Coronary artery (tissue), 2 donors: Measurements from ENCODE around the gene TMEM234.

Experiments used
- DNase-seq: peaks from one replicate; pipeline ENCODE4 v3.0.0-alpha.2; 2017; ENCODE audit warnings: low spot score
- H3K27ac ChIP-seq, 2 donors: fragments of 200-600 bp; sonication (generic); one replicate each; pipeline ENCODE4 v1.5.1; 2016 to 2019
- H3K4me3 ChIP-seq: fragments of 200-600 bp; sonication (generic); 2 replicates; pipeline ENCODE4 v1.5.1; 2016; ENCODE audit warnings: mild to moderate bottlenecking, moderate library complexity
- TF ChIP-seq, protein P1 (sequence below): fragments of 200-600 bp; sonication (generic); IDR thresholded peaks from one replicate; pipeline ENCODE4 v1.5.1; 2019; ENCODE audit warnings: antibody characterized with exemption

Gene TMEM234

DNA sequence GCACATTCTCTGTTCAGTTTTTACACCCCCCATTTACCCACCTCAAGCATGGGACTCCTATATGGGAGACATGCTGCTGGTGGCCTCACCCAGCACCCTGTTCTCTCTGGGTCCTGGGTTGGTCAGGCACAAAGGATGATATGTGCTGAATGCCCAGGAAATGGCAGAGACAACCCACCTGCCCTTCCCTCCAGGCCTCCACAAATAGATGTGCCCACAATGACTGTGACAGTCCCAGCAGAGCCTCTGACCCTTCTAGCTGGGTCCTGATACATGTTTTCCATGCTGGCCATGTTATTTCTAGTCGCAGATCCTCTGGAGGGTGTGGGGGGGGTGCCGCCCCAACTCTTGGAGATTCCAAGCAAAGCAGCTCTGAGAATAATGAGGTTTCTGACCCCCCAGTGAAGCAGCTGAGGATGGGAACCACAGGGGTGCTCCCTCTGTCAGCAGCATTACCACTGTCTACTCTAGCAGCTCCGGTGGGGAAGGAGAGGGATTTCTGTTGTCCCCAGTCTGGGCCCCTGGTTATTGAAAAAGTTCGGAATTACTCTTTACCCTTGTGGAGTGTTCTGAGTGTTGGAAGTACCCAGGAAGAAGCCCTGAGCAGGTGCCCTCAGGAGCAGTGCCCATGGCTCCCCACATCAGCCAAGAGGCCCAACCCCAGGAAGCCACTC is 23.0 kb downstream of the TMEM234 start:
- Histone ChIP-seq H3K4me3 (no peak overlapping the region), H3K27ac (peak overlapping the region; percentile 57 to 89)
- no peak for DNase-seq
- TF ChIP-seq, protein P1, sequence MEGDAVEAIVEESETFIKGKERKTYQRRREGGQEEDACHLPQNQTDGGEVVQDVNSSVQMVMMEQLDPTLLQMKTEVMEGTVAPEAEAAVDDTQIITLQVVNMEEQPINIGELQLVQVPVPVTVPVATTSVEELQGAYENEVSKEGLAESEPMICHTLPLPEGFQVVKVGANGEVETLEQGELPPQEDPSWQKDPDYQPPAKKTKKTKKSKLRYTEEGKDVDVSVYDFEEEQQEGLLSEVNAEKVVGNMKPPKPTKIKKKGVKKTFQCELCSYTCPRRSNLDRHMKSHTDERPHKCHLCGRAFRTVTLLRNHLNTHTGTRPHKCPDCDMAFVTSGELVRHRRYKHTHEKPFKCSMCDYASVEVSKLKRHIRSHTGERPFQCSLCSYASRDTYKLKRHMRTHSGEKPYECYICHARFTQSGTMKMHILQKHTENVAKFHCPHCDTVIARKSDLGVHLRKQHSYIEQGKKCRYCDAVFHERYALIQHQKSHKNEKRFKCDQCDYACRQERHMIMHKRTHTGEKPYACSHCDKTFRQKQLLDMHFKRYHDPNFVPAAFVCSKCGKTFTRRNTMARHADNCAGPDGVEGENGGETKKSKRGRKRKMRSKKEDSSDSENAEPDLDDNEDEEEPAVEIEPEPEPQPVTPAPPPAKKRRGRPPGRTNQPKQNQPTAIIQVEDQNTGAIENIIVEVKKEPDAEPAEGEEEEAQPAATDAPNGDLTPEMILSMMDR = no peak

DNA sequence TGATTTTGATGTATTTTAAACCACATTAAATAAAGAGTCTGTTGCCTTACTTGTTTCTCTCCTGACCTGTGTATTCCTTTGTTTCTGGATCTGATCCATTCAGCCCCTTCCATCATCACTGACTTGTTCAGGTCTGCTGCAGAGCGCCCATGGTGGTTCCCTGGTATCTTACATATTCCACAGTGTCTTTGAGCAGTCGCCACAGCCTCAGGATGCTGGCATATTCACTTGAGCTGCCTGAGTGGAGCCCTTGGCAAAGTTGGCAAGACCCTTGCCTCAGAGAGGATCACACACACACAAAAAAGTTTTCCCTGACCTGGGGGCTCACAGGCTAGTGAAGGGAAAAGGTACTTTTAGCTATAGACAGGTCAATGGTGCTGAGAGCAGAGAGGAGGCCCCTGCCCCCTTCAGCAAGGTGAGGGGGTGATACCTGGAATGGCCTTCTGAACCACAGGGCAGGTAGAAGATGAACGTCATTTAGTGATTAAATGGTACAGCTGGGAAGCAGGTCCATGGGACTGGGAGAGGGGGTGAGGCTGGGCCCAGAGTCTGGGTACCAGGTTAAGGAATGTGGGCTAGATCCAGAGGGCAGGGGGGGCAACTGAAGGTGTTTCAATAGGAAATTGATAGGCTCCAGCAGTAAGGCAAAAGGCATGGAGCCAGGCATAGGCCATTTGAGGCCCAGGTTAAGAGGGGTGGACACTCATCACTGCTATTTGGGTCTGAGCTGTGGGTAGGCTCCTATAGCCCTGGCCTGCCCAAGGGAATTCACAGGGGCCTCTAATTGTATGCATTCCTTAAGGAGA is 23.7 kb downstream of the TMEM234 start:
- Histone ChIP-seq H3K27ac (peak overlapping the region in 1 of 2 donors; percentile 89), H3K4me3 (no peak overlapping the region)
- TF ChIP-seq, protein P1 = no peak
- no peak for DNase-seq

DNA sequence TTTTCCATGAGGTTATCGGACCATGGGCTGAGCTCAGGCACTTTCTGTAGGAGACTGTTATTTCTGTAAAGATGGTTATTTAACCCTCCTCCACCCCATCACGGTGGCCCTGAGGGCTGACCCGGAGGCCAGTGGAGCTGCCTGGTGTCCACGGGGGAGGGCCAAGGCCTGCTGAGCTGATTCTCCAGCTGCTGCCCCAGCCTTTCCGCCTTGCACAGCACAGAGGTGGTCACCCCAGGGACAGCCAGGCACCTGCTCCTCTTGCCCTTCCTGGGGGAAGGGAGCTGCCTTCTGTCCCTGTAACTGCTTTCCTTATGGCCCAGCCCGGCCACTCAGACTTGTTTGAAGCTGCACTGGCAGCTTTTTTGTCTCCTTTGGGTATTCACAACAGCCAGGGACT is 24.3 kb downstream of the TMEM234 start:
- no peak for DNase-seq
- no peak overlapping the region for H3K27ac ChIP-seq
- H3K4me3 ChIP-seq = no peak overlapping the region
- TF ChIP-seq, protein P1 = no peak

DNA sequence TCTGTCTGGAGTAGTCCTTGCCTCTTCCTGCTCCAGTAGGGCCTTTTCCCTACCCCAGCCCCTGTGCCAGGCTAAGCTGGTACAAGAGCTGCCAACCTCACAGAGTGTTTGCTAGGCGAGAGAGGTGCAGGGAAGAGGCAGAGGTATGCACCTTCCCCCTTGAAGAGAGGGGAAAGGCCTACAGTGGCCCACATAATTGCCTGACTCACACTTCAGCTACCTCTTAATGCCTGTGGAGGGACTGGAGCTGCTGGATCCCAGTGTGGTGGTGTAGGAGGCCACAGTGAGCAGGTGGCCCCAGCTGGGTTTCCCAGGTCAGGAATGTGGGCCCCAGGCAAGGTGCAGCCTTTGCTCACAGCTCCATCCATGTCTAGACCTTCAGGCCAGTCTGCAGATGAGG is 25.1 kb downstream of the TMEM234 start:
- TF ChIP-seq, protein P1 = no peak
- no peak overlapping the region for H3K27ac ChIP-seq
- no peak overlapping the region for H3K4me3 ChIP-seq
- DNase-seq = no peak

DNA sequence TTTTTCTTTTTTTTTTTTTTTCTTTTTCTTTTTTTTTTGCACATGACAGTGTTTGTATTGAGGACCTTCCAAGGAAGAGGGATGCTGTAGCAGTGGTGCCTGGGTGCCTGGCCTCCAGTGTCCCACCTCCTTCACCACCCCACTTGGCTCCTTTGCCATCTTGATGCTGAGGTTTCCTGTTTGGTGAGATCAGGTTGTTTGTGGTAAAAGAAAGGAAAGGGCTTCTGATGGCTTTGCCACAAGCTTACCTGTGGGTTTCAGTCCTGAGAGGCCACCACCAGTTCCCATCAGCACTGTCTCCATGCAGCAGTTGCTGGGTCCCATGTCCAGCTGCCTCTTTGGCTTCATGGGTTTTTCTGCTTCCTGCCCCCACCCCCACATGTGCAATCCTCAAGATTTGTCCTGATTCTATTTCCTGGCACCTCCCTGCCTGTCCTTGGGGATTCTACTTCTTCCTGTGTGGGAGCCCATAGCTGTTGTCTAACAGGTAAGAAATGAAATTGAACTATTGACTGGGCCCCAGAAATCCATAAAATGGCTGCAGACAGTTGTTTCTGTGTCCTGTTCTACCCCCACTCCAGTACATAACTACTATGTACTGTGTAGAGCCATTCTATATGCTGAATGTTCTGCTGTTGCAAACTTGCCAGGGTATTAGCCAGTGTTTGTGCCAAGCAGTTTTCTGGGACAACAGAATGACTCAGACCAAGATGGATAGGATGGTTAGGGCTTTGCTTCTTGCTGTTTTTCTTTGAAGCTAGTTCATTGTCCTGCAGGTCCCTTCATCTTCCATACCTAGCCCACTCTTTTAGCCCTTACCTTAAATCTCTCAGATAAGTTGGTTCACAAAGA is 26.0 kb downstream of the TMEM234 start:
- DNase-seq = no peak
- H3K27ac ChIP-seq = no peak overlapping the region
- TF ChIP-seq, protein P1 = no peak
- no peak overlapping the region for H3K4me3 ChIP-seq

DNA sequence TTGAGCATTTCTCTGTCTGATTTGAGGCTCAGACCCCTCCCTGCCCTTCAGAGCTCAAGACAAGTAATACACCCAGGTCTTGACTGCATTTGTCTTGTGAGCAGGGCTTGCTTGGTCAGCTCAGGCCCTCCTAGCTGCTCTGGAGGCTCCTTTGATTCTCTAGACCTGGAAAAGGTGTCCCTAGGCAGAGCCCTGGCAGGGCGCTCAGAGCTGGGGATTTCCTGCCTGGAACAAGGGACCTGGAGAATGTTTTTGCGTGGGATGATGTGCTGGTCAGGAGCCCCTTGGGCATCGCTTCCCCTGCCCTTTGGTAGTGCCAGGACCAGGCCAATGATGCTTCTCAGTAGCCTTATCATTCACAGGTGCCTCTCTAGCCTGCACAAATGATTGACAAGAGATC is 26.6 kb downstream of the TMEM234 start:
- TF ChIP-seq, protein P1 = no peak
- H3K27ac ChIP-seq = no peak overlapping the region
- H3K4me3 ChIP-seq = no peak overlapping the region

More for the DNA sequence above, 26.6 kb downstream of the TMEM234 start:
- DNase-seq = no peak
